RWPE1 (cell line): ENCODE results near the gene GLB1L3.

ENCODE experiments used
- CTCF ChIA-PET: fragments of 350-600 bp; sonication (Branson Sonifier 250); formaldehyde crosslinking; extraction: SDS; loops from one replicate; lab custom pipeline; 2021; lab: Yijun Ruan, JAX
- POLR2A ChIA-PET: fragments of 400-600 bp; formaldehyde crosslinking; extraction: SDS; loops from one replicate; lab custom pipeline; 2020; ENCODE audit warnings: antibody characterized with exemption; ENCODE audit not compliant: low non-redundant PET; lab: Yijun Ruan, JAX
- DNase-seq: peaks from one replicate; pipeline ENCODE4 v3.0.0; 2012; ENCODE audit warnings: low spot score
- H3K27ac ChIP-seq: fragments of 450-650 bp; 2 replicates; pipeline ENCODE4 v1.5.1; 2017
- TF ChIP-seq, protein P1 (sequence below): fragments of 450-650 bp; conservative IDR thresholded peaks from 2 replicates; pipeline ENCODE4 v1.5.1; 2017; ENCODE audit warnings: low read depth, mild to moderate bottlenecking

Gene GLB1L3

DNA sequence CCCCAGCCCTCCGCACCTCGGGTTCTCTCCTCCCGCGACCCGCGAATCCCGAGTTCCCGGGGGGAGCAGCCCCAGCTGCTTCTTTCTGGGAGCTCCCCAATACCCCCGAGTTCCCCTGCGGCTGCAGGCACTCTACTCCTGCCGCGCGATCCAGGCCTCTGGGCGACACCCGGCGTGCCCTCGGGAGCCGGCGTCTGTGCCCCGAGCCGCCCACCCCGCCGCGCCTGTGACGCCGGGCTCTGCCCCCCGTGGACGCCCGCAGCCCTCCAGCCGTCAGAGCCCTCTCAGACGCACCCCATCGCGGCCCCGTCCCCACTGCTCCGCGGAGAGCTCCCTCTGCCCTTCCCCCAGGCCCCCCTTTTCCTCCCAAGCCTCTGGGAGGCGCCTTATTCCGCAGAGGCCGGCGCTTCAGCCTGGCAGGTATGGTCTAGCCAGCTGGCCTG is 56.0 kb downstream of the GLB1L3 start:
- TF ChIP-seq, protein P1, sequence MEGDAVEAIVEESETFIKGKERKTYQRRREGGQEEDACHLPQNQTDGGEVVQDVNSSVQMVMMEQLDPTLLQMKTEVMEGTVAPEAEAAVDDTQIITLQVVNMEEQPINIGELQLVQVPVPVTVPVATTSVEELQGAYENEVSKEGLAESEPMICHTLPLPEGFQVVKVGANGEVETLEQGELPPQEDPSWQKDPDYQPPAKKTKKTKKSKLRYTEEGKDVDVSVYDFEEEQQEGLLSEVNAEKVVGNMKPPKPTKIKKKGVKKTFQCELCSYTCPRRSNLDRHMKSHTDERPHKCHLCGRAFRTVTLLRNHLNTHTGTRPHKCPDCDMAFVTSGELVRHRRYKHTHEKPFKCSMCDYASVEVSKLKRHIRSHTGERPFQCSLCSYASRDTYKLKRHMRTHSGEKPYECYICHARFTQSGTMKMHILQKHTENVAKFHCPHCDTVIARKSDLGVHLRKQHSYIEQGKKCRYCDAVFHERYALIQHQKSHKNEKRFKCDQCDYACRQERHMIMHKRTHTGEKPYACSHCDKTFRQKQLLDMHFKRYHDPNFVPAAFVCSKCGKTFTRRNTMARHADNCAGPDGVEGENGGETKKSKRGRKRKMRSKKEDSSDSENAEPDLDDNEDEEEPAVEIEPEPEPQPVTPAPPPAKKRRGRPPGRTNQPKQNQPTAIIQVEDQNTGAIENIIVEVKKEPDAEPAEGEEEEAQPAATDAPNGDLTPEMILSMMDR = no peak
- no peak overlapping the region for H3K27ac ChIP-seq
- ChIA-PET POLR2A (interaction anchor here (0.7 kb wide), 1 partner anchor 68 kb away, joined by 3 read pairs; no protein-coding TSS in a partner anchor), CTCF (interaction anchor here (0.6 to 0.9 kb wide), 2 partner anchors 37 to 57 kb away, joined by 3 read pairs; no protein-coding TSS in a partner anchor)
- DNase-seq = no peak

DNA sequence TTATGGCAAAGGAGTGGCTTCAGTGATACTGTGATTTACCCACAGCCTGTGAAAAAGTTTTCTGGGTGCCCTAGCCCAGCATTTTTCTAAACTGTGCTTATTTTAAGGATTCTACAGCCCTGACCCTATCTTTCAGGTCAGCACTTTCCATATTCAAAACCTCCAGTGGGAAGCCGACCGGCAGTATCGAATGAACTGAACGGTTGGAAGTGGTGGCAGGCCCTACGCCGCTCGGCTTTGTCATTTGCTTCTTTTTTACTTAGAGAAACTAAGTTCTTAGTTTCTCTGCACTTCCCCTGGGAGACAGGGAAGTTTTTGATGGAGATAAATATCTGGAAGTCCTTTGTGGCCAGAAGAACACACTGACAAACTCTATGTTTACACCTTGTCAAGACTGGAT is 56.6 kb downstream of the GLB1L3 start:
- ChIA-PET CTCF (no interaction called here), POLR2A (interaction anchor here (0.7 kb wide), 1 partner anchor 68 kb away, joined by 3 read pairs; no protein-coding TSS in a partner anchor)
- no peak overlapping the region for H3K27ac ChIP-seq
- no peak for DNase-seq
- TF ChIP-seq, protein P1 = no peak

DNA sequence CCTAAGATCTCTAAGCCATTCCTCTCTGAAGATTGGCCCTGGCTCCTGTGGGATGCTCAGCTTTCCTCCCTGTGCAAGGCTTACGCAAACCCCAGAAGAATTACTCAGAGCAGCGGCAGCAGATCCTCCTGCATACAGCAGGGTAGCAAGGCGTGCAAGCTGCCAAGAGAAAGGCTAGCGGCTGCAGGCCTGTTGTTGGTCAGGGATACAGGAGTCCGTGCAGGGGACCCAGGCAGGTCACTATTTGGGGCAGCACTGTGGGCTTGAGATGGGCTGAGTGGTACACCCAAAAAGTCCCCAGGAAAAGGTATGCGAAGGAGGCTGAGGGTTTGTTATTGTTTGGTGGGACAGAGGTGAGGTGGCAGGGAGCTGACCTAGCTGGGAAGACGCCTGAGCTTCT is 57.1 kb downstream of the GLB1L3 start:
- H3K27ac ChIP-seq = no peak overlapping the region
- ChIA-PET POLR2A (no interaction called here), CTCF (interaction anchor here (0.6 kb wide), 1 partner anchor 19 kb away, joined by 3 read pairs; no protein-coding TSS in a partner anchor)
- no peak for DNase-seq
- TF ChIP-seq, protein P1 = no peak

DNA sequence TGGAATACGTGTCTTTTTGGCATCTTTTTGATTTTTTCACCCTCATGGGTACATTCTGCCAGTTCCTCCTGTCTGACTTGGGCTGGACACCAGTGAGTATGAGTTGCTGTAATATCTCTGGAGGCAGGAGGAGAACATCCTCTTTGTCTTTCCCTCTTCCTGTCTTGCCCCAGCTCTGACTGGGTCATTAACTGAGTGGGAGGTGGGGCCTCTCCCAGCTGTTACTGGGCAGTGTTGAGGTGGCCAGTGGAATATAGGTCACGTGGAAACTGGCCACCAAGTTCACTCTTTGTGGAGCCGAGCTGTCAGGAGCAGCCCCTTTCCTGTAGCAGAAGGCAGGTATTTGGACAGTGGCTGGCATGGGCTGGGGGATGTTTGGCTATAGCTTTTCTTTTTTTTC is 57.8 kb downstream of the GLB1L3 start:
- CTCF ChIA-PET = interaction anchor here (0.6 kb wide), 1 partner anchor 19 kb away, joined by 3 read pairs; no protein-coding TSS in a partner anchor

DNA sequence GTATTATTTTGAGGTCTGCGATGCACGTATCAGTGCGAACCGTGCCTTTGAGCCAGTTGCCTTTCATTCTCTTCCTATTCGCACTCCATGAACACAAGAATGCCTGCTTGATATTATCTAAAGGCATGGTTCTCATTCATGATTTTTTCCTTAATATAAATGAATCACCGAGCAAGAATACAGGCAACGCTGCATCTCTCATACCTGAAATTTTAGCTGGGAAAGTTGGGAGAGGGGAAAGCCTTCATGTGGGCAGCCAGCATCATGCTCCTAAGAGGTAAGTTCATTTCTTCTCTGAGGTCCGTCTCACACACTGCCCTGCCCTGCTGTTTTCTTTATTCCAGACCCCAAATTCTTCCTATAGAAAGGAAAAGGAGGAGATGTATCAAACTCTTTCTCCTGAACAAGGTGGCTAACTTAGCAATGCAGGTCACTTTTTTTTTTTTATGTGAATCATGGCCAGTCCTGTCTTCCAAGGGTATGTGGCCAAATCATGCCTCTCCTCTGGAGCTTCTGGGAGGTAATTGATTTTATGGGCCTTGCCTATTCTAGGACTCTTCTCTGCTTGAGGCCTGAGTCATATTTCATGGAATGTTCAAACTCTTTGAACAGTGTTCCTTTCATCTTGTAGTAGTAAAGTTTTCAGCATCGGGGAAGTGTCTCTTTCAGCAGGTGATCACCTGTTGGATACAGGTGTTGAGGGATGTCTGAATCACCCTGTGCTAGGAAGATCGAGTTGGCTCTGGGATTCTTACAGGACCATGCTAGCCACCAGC is 58.8 kb downstream of the GLB1L3 start:
- POLR2A ChIA-PET = no interaction called here
- no peak for DNase-seq
- no peak overlapping the region for H3K27ac ChIP-seq
- TF ChIP-seq, protein P1 = no peak
- CTCF ChIA-PET = no interaction called here

More for the DNA sequence above, 57.8 kb downstream of the GLB1L3 start:
- H3K27ac ChIP-seq = no peak overlapping the region
- POLR2A ChIA-PET = no interaction called here
- no peak for DNase-seq
- TF ChIP-seq, protein P1 = no peak

DNA sequence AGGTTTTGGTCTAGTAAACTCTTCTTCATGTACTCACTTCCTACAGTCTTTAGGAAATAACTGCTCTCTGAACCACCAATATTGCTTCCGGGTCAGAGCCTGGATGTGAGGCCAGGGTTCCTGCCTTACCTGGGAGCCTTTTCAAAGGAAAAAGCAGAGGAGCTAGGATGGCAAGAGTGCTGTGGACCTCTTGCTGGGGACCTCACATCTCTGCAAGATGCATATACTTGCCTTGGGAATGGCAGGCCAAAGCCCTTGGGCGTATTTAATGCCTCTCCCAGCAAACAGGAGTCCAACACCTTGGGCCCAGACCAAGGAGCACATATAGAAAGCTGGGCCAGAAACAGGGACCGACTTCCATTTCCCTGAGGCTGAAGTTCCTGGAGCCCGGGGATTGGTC is 60.9 kb downstream of the GLB1L3 start:
- no peak overlapping the region for H3K27ac ChIP-seq
- DNase-seq = no peak
- CTCF ChIA-PET = no interaction called here
- TF ChIP-seq, protein P1 = no peak
- POLR2A ChIA-PET = no interaction called here
